Activated CD4-positive, alpha-beta T cell treated with anti-CD3 and anti-CD28 coated beads, Interleukin-2, amount 50 U/mL, for 16 hours (primary cell): Measurements from ENCODE around the gene FBXO33.

Experiments
- DNase-seq: peaks from one replicate; pipeline ENCODE4 v3.0.0-alpha.2; 2020

The FBXO33 gene, protein sequence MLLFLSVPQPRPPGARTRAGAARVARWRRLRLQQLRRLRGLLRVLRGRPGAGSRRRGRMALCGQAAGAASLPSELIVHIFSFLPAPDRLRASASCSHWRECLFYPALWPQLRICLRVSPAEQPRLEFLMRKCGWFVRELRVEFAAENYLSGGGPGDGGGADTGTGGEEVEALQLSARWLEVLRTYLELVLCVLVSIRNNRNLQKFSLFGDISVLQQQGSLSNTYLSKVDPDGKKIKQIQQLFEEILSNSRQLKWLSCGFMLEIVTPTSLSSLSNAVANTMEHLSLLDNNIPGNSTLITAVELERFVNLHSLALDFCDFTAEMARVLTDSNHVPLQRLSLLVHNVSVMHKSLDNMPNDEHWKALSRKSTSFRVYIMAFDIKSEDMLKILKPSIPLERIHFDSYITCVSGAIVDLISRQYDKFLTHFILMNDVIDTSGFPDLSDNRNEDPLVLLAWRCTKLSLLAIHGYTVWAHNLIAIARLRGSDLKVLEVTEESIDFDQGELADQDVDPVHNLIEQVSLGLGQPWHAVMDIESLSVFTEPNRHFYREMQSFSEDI

GRCh38 chr14:39432179-39432618 is at the start of gene FBXO33:
Gene FBXO33 (minus strand): TSS chr14:39432433. CDS start chr14:39432162, 271 bp downstream.
- peak; percentile 97 for DNase-seq

GRCh38 chr14:39474416-39474911 is 42.2 kb upstream of the FBXO33 start:
- no peak for DNase-seq

DNA sequence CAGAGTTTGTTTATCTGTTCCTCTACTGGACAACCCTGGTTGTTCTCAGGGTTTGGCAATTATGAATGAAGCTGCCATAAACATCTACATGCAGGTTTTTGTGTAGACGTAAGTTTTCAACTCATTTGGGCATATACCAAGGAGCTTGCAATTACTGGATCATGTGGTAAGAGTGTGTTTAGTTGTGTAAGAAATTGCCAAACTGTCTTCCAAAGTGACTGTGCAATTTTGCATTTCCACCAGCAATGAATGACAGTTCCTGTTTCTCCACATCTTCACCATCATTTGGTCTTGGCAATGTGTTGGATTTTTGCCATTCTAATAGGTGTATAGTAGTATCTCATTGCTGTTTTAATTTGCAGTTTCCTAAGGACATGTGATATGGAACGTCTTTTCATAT is 39.8 kb upstream of the FBXO33 start:
- DNase-seq = no peak

DNA sequence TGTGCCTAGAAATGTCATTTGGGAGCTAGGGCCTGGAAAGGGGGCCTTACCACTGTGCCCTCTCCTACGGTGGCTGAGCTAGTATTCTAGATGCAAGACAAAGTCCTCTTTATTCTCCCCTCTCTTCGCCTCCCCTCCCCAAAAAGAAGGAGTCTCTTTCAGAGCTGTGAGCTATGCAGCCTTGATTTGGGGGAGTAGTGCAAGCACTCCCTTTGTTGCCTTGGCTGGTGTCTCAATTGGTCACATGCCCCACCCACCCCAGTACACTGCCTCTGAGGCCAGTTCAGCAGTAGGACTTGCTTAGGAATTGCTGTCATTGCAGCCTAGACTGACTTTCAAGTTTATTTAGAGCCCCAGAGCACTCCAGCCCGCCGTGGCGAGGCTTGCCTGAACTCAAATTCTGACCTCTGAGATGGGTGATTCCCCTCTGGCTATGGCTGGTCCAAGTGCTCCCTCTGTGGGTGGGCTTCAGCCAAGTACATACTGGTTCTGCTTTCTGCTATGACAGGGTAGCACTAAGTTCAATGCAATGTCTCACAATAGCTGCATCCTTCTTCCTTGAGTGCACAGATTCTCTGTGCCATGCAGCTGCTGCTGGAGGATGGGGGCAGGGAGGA is 37.0 kb upstream of the FBXO33 start:
- DNase-seq = peak; percentile 43

DNA sequence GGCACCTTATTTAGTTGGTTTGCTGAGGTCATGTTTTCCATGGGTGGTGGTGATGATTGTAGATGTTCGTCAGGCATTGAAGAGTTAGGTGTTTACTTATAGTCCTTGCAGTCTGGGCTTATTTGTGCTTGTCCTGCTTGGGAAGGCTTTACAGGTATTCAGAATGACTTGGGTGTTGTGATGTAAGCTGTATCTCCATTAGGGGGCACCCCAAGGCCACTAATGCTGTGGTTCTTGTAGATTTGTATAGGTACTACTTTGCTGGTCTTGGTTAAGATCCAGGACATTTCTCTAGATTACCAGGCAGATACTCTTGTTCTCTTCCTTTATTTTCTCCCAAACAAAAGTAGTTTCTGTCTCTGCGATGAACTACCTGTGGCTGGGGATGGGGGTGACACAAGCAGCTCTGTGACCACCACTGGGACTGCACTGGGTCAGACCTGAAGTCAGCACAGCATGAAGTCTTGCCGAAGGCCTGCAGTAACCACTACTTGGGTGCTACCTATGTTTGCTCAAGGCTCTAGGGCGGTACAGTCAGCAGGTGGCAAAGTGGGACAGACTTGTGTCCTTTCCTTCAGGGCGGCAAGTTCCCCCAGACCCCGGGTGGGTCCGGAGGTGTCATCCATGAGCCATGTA is 35.8 kb upstream of the FBXO33 start:
- DNase-seq = peak; percentile 54

GRCh38 chr14:39459795-39460478 is 27.7 kb upstream of the FBXO33 start:
- no peak for DNase-seq

DNA sequence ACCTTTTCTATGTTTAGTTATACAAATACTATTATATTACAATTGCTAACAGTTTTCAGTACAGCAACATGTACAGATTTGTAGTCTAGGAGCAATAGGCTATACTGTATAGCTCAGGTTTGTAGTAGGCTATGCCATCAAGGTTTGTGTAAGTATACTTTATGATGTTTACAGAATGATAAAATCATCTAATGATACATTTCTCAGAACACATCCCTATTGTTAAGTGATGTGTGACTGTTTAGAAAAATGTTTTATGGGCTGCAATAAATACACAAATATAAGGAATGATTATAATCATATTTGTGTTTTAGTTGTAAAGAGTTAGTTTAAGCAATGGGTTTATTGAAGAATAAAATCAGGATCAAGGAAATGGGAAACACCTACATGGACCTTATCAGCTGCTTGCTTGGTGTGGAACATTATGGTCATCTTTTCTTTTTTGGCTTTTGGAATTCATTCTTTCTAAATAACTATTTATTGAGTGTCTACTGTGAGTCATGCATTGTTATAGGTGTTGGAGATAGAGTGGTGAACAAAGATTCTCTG is 24.5 kb upstream of the FBXO33 start:
- no peak for DNase-seq

DNA sequence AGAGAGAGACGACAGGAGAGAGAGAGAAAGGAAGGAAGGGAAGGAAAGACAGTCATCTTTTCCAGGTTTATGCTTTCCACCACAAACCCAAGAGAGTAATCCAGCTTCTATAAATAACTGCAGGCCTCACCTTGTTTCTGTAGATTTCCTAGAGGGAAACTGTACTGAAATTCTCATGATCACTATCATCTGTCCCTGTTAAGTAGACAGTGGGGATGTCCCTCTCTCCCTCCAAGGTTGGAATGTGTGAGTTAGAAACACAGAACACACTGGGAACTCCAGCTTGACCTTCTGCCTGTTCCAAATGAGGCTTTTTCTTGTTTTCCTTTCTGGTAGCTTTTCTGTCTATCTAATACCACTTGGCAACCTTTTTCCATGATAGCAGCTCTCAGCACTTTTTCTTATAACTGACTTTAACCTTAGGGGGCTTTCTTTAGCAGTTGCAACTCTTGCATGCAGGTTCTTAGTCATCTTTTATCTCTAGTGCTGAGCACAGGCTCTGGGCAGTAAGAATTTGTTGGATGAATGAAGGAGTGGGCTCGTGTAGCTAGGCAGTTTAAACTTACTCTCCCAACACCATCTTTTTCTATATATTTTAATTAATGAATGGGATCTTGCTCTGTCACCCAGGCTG is 22.8 kb upstream of the FBXO33 start:
- DNase-seq = no peak

GRCh38 chr14:39452680-39453079 is 20.4 kb upstream of the FBXO33 start:
- no peak for DNase-seq

DNA sequence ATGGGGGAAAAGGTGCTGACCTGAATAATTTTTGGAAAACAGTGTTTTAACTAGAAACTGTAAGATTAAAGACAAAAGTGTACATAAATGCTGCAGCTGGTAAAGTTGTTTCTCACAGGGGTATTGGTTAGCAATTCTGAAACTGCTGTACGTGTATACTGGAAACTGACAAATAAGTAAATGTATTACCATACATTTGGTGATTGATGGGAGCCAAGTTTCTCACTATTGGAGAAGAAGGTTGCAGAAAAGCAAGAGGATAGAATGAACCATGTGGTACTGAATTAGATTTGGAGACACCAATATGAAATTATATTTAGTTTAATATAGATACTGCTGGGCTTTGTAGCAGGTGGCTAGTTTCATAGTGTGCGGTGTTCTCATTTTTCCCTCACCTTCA is 19.6 kb upstream of the FBXO33 start:
- peak; percentile 75 for DNase-seq

DNA sequence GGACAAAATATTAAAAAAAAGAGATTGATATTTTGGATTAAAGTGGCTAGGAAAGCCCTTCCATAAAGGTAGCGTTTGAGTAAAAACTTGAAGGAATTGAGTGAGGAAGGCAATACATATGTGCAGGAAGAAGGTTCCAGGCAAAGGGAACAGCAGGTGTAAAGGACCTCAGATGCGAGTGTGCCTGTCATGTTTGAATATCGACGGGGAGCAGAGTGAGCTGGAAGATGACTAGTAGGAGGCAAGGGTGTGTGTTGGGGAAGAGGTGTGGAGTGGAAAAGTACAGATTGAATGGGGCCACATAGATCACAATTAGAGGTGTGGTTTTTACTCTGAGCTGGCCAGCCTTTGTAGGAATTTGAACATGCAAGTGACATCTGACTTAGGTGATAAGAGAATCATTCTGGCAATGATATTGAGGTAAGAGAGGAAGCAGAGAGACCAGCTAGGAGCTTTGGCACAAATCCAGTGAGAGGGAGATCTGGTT is 15.0 kb upstream of the FBXO33 start:
- DNase-seq = no peak

- DNase-seq = no peak
Measured at GRCh38 chr14:39446131-39446744, 14.0 kb upstream of the FBXO33 start.

- no peak for DNase-seq
Measured at GRCh38 chr14:39442293-39442692, 10.1 kb upstream of the FBXO33 start.

- no peak for DNase-seq
Measured at GRCh38 chr14:39441805-39442204, 9.6 kb upstream of the FBXO33 start.

GRCh38 chr14:39440975-39441374 is 8.7 kb upstream of the FBXO33 start:
- DNase-seq = no peak

DNA sequence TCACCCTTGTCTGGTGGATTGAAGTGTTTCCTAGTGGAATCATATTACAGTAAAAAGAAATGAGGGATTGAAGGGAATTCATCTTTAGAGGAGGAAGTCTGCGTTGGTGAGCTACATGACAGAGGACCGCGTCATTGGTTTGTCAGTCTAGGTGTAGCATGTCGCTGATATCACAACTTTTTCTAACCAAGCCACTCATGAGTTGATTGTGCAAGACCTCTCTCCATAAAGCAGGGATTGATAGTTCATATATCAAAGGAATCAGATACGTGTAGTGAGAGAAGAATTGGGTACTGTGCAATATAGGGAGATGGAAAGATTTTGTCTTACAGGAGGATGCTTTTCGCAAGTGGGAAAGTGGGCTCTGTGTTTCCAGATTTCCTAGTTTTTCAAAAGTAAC is 3.0 kb upstream of the FBXO33 start:
- DNase-seq = no peak

GRCh38 chr14:39434401-39434800 is 2.2 kb upstream of the FBXO33 start:
- DNase-seq = no peak

GRCh38 chr14:39433452-39433813 is 1.2 kb upstream of the FBXO33 start:
- no peak for DNase-seq

GRCh38 chr14:39432619-39433451 is 602 bp upstream of the FBXO33 start:
- peak; percentile 80 for DNase-seq

- DNase-seq = peak; percentile 57
Measured at GRCh38 chr14:39431416-39432178, 636 bp downstream of the FBXO33 start.
